SK-N-MC (cell line): ENCODE measurements around the gene JSRP1.

ENCODE experiments used
- DNase-seq: peaks from one replicate; pipeline ENCODE4 v3.0.0-alpha.2; 2011; ENCODE audit warnings: low read depth, low spot score
- H3K27ac ChIP-seq: fragments of 200-600 bp; sonication (generic); 2 replicates; pipeline ENCODE4 v1.5.1; 2016; ENCODE audit warnings: mixed run types
- H3K36me3 ChIP-seq: fragments of 200-600 bp; sonication (generic); 2 replicates; pipeline ENCODE4 v1.6.1; 2017; ENCODE audit warnings: antibody characterized with exemption, low read length, mixed read lengths; ENCODE audit not compliant: insufficient read depth
- H3K4me3 ChIP-seq: fragments of 200-600 bp; sonication (generic); 2 replicates; pipeline ENCODE4 v1.5.1; 2016
- H3K9ac ChIP-seq: fragments of 200-600 bp; sonication (generic); 2 replicates; pipeline ENCODE4 v1.8.0; 2017; ENCODE audit warnings: mixed run types, mixed read lengths; ENCODE audit not compliant: insufficient read length
- H3K9me3 ChIP-seq: fragments of 200-600 bp; sonication (generic); 2 replicates; pipeline ENCODE4 v1.6.1; 2017; ENCODE audit warnings: low read depth, mild to moderate bottlenecking, antibody characterized with exemption, low read length, moderate library complexity, mixed read lengths
- EZH2 ChIP-seq: fragments of 200-600 bp; sonication (generic); IDR thresholded peaks from one replicate; pipeline ENCODE4 v1.6.1; 2017; ENCODE audit warnings: antibody characterized with exemption
- FOXP2 ChIP-seq: optimal IDR thresholded peaks from 2 replicates; pipeline ENCODE3; 2011; ENCODE audit warnings: mild to moderate bottlenecking, moderate library complexity; ENCODE audit not compliant: insufficient read depth; ENCODE audit errors: extremely low read length, control extremely low read depth
- POLR2AphosphoS5 ChIP-seq: IDR thresholded peaks from 2 replicates; pipeline ENCODE4 v1.6.1; 2012; ENCODE audit warnings: mild to moderate bottlenecking, low read depth, low read length, borderline replicate concordance

The JSRP1 gene

GRCh38 chr19:2217591-2217990, 38.6 kb downstream of the JSRP1 start:
- no peak for TF ChIP-seq POLR2AphosphoS5
- TF ChIP-seq FOXP2, result no peak
- no peak for TF ChIP-seq EZH2
- H3K36me3 ChIP-seq, result peaks cover 56% of the 10 kb centered on the region
- H3K9ac ChIP-seq, result no peak overlapping the region
- H3K27ac ChIP-seq, result no peak overlapping the region
- H3K4me3 ChIP-seq, result no peak overlapping the region
- no peak for DNase-seq
- H3K9me3 ChIP-seq, result no peaks in the 10 kb centered on the region

GRCh38 chr19:2216361-2217225, 39.6 kb downstream of the JSRP1 start:
- no peak overlapping the region for H3K4me3 ChIP-seq
- no peak overlapping the region for H3K9ac ChIP-seq
- no peak for TF ChIP-seq POLR2AphosphoS5
- no peak for TF ChIP-seq EZH2
- TF ChIP-seq FOXP2, result no peak
- no peak overlapping the region for H3K27ac ChIP-seq
- no peaks in the 10 kb centered on the region for H3K9me3 ChIP-seq
- no peak for DNase-seq
- peaks cover 64% of the 10 kb centered on the region for H3K36me3 ChIP-seq

GRCh38 chr19:2215281-2215751, 40.9 kb downstream of the JSRP1 start:
- Histone ChIP-seq H3K9me3 (no peaks in the 10 kb centered on the region), H3K27ac (no peak overlapping the region), H3K4me3 (no peak overlapping the region), H3K9ac (no peak overlapping the region), H3K36me3 (peaks cover 74% of the 10 kb centered on the region)
- DNase-seq, result no peak
- TF ChIP-seq POLR2AphosphoS5, result no peak
- TF ChIP-seq FOXP2, result no peak
- TF ChIP-seq EZH2, result no peak

GRCh38 chr19:2214251-2214650, 42.0 kb downstream of the JSRP1 start:
- peaks cover 71% of the 10 kb centered on the region for H3K36me3 ChIP-seq
- H3K9ac ChIP-seq, result no peak overlapping the region
- TF ChIP-seq EZH2, result no peak
- TF ChIP-seq FOXP2, result no peak
- TF ChIP-seq POLR2AphosphoS5, result no peak
- no peak for DNase-seq
- no peak overlapping the region for H3K4me3 ChIP-seq
- no peak overlapping the region for H3K27ac ChIP-seq
- H3K9me3 ChIP-seq, result no peaks in the 10 kb centered on the region

GRCh38 chr19:2213799-2214198, 42.4 kb downstream of the JSRP1 start:
- peaks cover 70% of the 10 kb centered on the region for H3K36me3 ChIP-seq
- no peak for DNase-seq

GRCh38 chr19:2212861-2213711, 43.1 kb downstream of the JSRP1 start:
- peaks cover 70% of the 10 kb centered on the region for H3K36me3 ChIP-seq
- no peak for DNase-seq
- no peak overlapping the region for H3K27ac ChIP-seq
- H3K9ac ChIP-seq, result no peak overlapping the region
- no peak overlapping the region for H3K4me3 ChIP-seq
- TF ChIP-seq FOXP2 (no peak), EZH2 (no peak), POLR2AphosphoS5 (no peak)
- no peaks in the 10 kb centered on the region for H3K9me3 ChIP-seq

More at GRCh38 chr19:2213799-2214198, 42.4 kb downstream of the JSRP1 start:
- H3K9me3 ChIP-seq, result no peaks in the 10 kb centered on the region
- TF ChIP-seq EZH2, result no peak
- TF ChIP-seq FOXP2, result no peak
- TF ChIP-seq POLR2AphosphoS5, result no peak
- no peak overlapping the region for H3K4me3 ChIP-seq
- no peak overlapping the region for H3K9ac ChIP-seq
- no peak overlapping the region for H3K27ac ChIP-seq

- Histone ChIP-seq H3K27ac (no peak overlapping the region), H3K4me3 (no peak overlapping the region), H3K9ac (no peak overlapping the region), H3K36me3 (peaks cover 58% of the 10 kb centered on the region), H3K9me3 (no peaks in the 10 kb centered on the region)
- TF ChIP-seq EZH2 (no peak), FOXP2 (no peak), POLR2AphosphoS5 (no peak)
- DNase-seq, result no peak
Measured at GRCh38 chr19:2210987-2211740, 45.1 kb downstream of the JSRP1 start.

- no peak for DNase-seq
- H3K9ac ChIP-seq, result no peak overlapping the region
- no peak overlapping the region for H3K4me3 ChIP-seq
- H3K27ac ChIP-seq, result no peak overlapping the region
- H3K36me3 ChIP-seq, result peaks cover 50% of the 10 kb centered on the region
- no peaks in the 10 kb centered on the region for H3K9me3 ChIP-seq
- TF ChIP-seq EZH2 (no peak), FOXP2 (no peak), POLR2AphosphoS5 (no peak)
Measured at GRCh38 chr19:2210206-2210605, 46.0 kb downstream of the JSRP1 start.
